ENCODE measurements around the gene MEOX2.

DNA sequence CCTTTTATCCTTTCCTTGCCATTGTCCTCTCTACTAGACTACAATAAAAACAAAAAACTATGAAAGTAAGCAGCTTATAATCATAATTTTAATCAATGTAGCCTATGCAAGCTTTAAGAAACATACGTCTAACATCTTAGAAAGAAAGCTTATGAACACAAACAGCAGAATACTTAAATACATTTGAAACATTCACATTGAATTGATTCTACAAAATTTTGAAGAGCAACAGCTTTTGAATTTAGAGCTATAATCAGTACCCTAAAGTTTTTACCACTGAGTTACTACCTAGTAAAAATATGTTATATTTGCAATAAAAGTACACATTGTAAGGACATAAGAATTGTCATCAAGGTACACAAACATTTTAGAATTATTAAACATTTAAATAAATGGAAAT, 7.2 kb downstream of the MEOX2 start:
- TF ChIP-seq POLR2A (IDR thresholded peaks at IDR 0.05; ENCODE audit: borderline replicate concordance, extremely low read depth, insufficient read depth, insufficient read length) (no peak), CTCF (IDR thresholded peaks at IDR 0.05 in 2 of 3, conservative IDR thresholded peaks at IDR 0.05 in 1 of 3; ENCODE audit: borderline replicate concordance in 1 of 3, insufficient read depth in 1 of 3, low read depth in 2 of 3, low read length in 2 of 3) (no peak), EZH2 (IDR thresholded peaks at IDR 0.05) (no peak), ZFX (IDR thresholded peaks at IDR 0.05) (no peak), SP1 (IDR thresholded peaks at IDR 0.05; ENCODE audit: low read depth) (no peak), RAD21 (IDR thresholded peaks at IDR 0.05; ENCODE audit: low read depth) (no peak), POLR2AphosphoS5 (IDR thresholded peaks at IDR 0.05; ENCODE audit: low read depth, low read length) (no peak), JUND (IDR thresholded peaks at IDR 0.05) (no peak), ATF3 (IDR thresholded peaks at IDR 0.05) (no peak), TCF7L2 (IDR thresholded peaks at IDR 0.05; ENCODE audit: borderline replicate concordance, extremely low read depth, insufficient read depth, insufficient read length) (no peak), ZNF274 (IDR thresholded peaks at IDR 0.05; ENCODE audit: low read depth, low read length) (no peak), SIN3A (IDR thresholded peaks at IDR 0.05; ENCODE audit: low read depth) (no peak), EGR1 (IDR thresholded peaks at IDR 0.05; ENCODE audit: low read depth) (no peak)
- TF ChIP-seq, protein P1, sequence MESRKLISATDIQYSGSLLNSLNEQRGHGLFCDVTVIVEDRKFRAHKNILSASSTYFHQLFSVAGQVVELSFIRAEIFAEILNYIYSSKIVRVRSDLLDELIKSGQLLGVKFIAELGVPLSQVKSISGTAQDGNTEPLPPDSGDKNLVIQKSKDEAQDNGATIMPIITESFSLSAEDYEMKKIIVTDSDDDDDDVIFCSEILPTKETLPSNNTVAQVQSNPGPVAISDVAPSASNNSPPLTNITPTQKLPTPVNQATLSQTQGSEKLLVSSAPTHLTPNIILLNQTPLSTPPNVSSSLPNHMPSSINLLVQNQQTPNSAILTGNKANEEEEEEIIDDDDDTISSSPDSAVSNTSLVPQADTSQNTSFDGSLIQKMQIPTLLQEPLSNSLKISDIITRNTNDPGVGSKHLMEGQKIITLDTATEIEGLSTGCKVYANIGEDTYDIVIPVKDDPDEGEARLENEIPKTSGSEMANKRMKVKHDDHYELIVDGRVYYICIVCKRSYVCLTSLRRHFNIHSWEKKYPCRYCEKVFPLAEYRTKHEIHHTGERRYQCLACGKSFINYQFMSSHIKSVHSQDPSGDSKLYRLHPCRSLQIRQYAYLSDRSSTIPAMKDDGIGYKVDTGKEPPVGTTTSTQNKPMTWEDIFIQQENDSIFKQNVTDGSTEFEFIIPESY (IDR thresholded peaks at IDR 0.05; ENCODE audit: extremely low read depth, insufficient replicate concordance, low read length), result no peak
